Hematopoietic multipotent progenitor cell treated with erythropoietin and hydrocortisone succinate and interleukin-3 and kit ligand, for 8 days (in vitro differentiated cells): ENCODE measurements around the gene NPHP4.
"Not testable (repeated sequence)": the region's sequence is repeated elsewhere in the genome, so short reads cannot be mapped to it uniquely, and the experiment has no call there.

ENCODE experiments used
- DNase-seq: peaks from one replicate; pipeline ENCODE4 v3.0.0-alpha.2; 2015

NPHP4 gene

GRCh38 chr1:6023346-6023745 lies 31.1 kb upstream of the NPHP4 start:
- no peak for DNase-seq

GRCh38 chr1:6022193-6022592 lies 30.0 kb upstream of the NPHP4 start:
- no peak for DNase-seq

GRCh38 chr1:6019166-6019845 lies 27.1 kb upstream of the NPHP4 start:
- DNase-seq: no peak

GRCh38 chr1:6017654-6018053 lies 25.4 kb upstream of the NPHP4 start:
- DNase-seq: not testable (repeated sequence)

- no peak for DNase-seq
Observed at GRCh38 chr1:6016191-6016865, 24.1 kb upstream of the NPHP4 start.

GRCh38 chr1:6014130-6014999 lies 22.1 kb upstream of the NPHP4 start:
- DNase-seq: no peak

GRCh38 chr1:6013491-6013890 lies 21.3 kb upstream of the NPHP4 start:
- no peak for DNase-seq

- DNase-seq: no peak
Observed at GRCh38 chr1:6012529-6013318, 20.5 kb upstream of the NPHP4 start.

GRCh38 chr1:6011946-6012258 lies 19.7 kb upstream of the NPHP4 start:
- DNase-seq: no peak

GRCh38 chr1:6011161-6011945 lies 19.1 kb upstream of the NPHP4 start:
- DNase-seq: no peak

- no peak for DNase-seq
Observed at GRCh38 chr1:6010554-6010953, 18.3 kb upstream of the NPHP4 start.

GRCh38 chr1:6009120-6010040 lies 17.2 kb upstream of the NPHP4 start:
- DNase-seq: no peak

- no peak for DNase-seq
Observed at GRCh38 chr1:6008696-6009095, 16.5 kb upstream of the NPHP4 start.

GRCh38 chr1:6008084-6008415 lies 15.8 kb upstream of the NPHP4 start:
- no peak for DNase-seq

- no peak for DNase-seq
Observed at GRCh38 chr1:6007318-6008083, 15.3 kb upstream of the NPHP4 start.

GRCh38 chr1:6006882-6007281 lies 14.7 kb upstream of the NPHP4 start:
- no peak for DNase-seq

GRCh38 chr1:6005276-6005917 lies 13.2 kb upstream of the NPHP4 start:
- DNase-seq: no peak

- no peak for DNase-seq
Observed at GRCh38 chr1:6004412-6005123, 12.3 kb upstream of the NPHP4 start.
